Mesenchymal stem cell (in vitro differentiated cells and primary cell): ENCODE results near the gene LEUTX.

Experiments
- DNase-seq: peaks from one replicate; pipeline ENCODE4 v3.0.0-alpha.2; 2013
- H2AFZ ChIP-seq: one replicate; pipeline ENCODE4 v1.6.1; 2013; ENCODE audit warnings: low read depth, mild to moderate bottlenecking, control low read depth, inconsistent platforms, low read length, moderate library complexity
- H2AK5ac ChIP-seq: 2 replicates; pipeline ENCODE4 v1.6.1; 2013; ENCODE audit warnings: low read length, moderate library complexity, mild to moderate bottlenecking, inconsistent platforms; ENCODE audit not compliant: severe bottlenecking
- H2BK120ac ChIP-seq: one replicate; pipeline ENCODE4 v1.6.1; 2013; ENCODE audit warnings: low read depth, mild to moderate bottlenecking, inconsistent platforms, low read length, moderate library complexity
- H2BK12ac ChIP-seq, 2 experiments: one replicate each; pipeline ENCODE4 v1.6.1; 2013; ENCODE audit warnings: inconsistent platforms in 2 of 2, low read length in 2 of 2, mild to moderate bottlenecking in 2 of 2, moderate library complexity in 2 of 2, control low read depth in 1 of 2
- H2BK15ac ChIP-seq: one replicate; pipeline ENCODE4 v1.6.1; 2013; ENCODE audit warnings: mild to moderate bottlenecking, low read depth, inconsistent platforms; ENCODE audit not compliant: poor library complexity, severe bottlenecking
- H2BK5ac ChIP-seq: 2 replicates; pipeline ENCODE4 v1.6.1; 2013; ENCODE audit warnings: low read depth, mild to moderate bottlenecking, low read length, control low read depth, inconsistent platforms; ENCODE audit not compliant: poor library complexity, severe bottlenecking
- H3K14ac ChIP-seq, 2 experiments: one replicate each; pipeline ENCODE4 v1.6.1; 2013; ENCODE audit warnings: inconsistent platforms in 2 of 2, low read length in 2 of 2, control low read depth in 1 of 2, mild to moderate bottlenecking in 1 of 2, moderate library complexity in 1 of 2
- H3K18ac ChIP-seq, 2 experiments: one replicate each; pipeline ENCODE4 v1.6.1; 2013; ENCODE audit warnings: inconsistent platforms in 2 of 2, low read length in 2 of 2, control low read depth in 1 of 2, low read depth in 1 of 2, mild to moderate bottlenecking in 1 of 2
- H3K23ac ChIP-seq, 2 experiments: one replicate each; pipeline ENCODE4 v1.6.1; 2013; ENCODE audit warnings: inconsistent platforms in 2 of 2, low read length in 2 of 2, mild to moderate bottlenecking in 2 of 2, moderate library complexity in 2 of 2, control low read depth in 1 of 2
- H3K27ac ChIP-seq: 2 replicates; pipeline ENCODE4 v1.5.1; 2013; ENCODE audit warnings: mild to moderate bottlenecking, moderate library complexity, low read length, control low read depth, inconsistent platforms; ENCODE audit not compliant: poor library complexity, severe bottlenecking
- H3K27me3 ChIP-seq, 2 experiments: 2 replicates each; pipeline versions ENCODE4 v1.6.1 to v1.7.0; 2013; ENCODE audit warnings: low read length in 2 of 2, mild to moderate bottlenecking in 2 of 2, moderate library complexity in 2 of 2, control low read depth in 1 of 2, inconsistent platforms in 1 of 2; ENCODE audit not compliant: control insufficient read depth in 1 of 2, insufficient read depth in 1 of 2
- H3K36me3 ChIP-seq, 2 experiments: 2 replicates each; pipeline versions ENCODE4 v1.6.1 to v1.7.0; 2013; ENCODE audit warnings: low read length in 2 of 2, control low read depth in 1 of 2, inconsistent platforms in 1 of 2, low read depth in 1 of 2, mild to moderate bottlenecking in 1 of 2; ENCODE audit not compliant: insufficient read depth in 2 of 2, control insufficient read depth in 1 of 2
- H3K4ac ChIP-seq, 2 experiments: one replicate each; pipeline ENCODE4 v1.6.1; 2013; ENCODE audit warnings: inconsistent platforms in 2 of 2, low read length in 2 of 2, mild to moderate bottlenecking in 2 of 2, moderate library complexity in 2 of 2, control low read depth in 1 of 2, low read depth in 1 of 2
- H3K4me1 ChIP-seq: 2 replicates; pipeline ENCODE4 v1.6.1; 2013; ENCODE audit warnings: low read depth, low read length, control low read depth; ENCODE audit not compliant: control insufficient read depth, insufficient read depth
- H3K4me2 ChIP-seq: 2 replicates; pipeline ENCODE4 v1.6.1; 2013; ENCODE audit warnings: low read length, mild to moderate bottlenecking, inconsistent platforms; ENCODE audit not compliant: poor library complexity, severe bottlenecking
- H3K4me3 ChIP-seq, 2 experiments: 2 replicates each; pipeline versions ENCODE4 v1.5.1 to v1.7.0; 2013; ENCODE audit warnings: low read length in 2 of 2, mild to moderate bottlenecking in 2 of 2, control low read depth in 1 of 2, low read depth in 1 of 2; ENCODE audit not compliant: insufficient read depth in 1 of 2
- H3K79me1 ChIP-seq: replicated peaks from 2 replicates; pipeline ENCODE4 v1.6.1; 2013; ENCODE audit warnings: mild to moderate bottlenecking, control low read depth, low read length, inconsistent platforms; ENCODE audit not compliant: poor library complexity, severe bottlenecking
- H3K9ac ChIP-seq: 2 replicates; pipeline ENCODE4 v1.7.0; 2013; ENCODE audit warnings: mild to moderate bottlenecking, low read length, moderate library complexity
- H3K9me3 ChIP-seq: 2 replicates; pipeline ENCODE4 v1.7.0; 2013; ENCODE audit warnings: mild to moderate bottlenecking, low read length; ENCODE audit not compliant: control insufficient read depth
- H4K8ac ChIP-seq: one replicate; pipeline ENCODE4 v1.6.1; 2013; ENCODE audit warnings: inconsistent platforms, mild to moderate bottlenecking, low read length, moderate library complexity
- H4K91ac ChIP-seq: one replicate; pipeline ENCODE4 v1.6.1; 2013; ENCODE audit warnings: mild to moderate bottlenecking, low read length, inconsistent platforms
- WGBS: methylation state at CpG from one replicate; pipeline ENCODE4 v1.1.7; 2013; ENCODE audit warnings: mixed read lengths; 5-methylcytosine and 5-hydroxymethylcytosine counted together

The LEUTX gene

GRCh38 chr19:39809368-39809767 lies 30.7 kb downstream of the LEUTX start:
- Histone ChIP-seq H3K9ac (no peak overlapping the region), H3K4ac (no peak overlapping the region), H3K4me3 (no peak overlapping the region), H2AFZ (no peak overlapping the region), H2BK15ac (no peak overlapping the region), H3K27ac (no peak overlapping the region), H4K91ac (no peak overlapping the region), H2BK12ac (no peak overlapping the region), H3K4me1 (no peaks in the 10 kb centered on the region), H3K9me3 (peaks cover 6% of the 10 kb centered on the region), H2BK120ac (no peak overlapping the region), H3K14ac (no peak overlapping the region), H4K8ac (no peak overlapping the region), H3K18ac (no peak overlapping the region), H3K79me1 (no peaks in the 10 kb centered on the region), H3K36me3 (no peaks in the 10 kb centered on the region), H3K27me3 (peaks cover 0 to under 1% of the 10 kb centered on the region in 2 experiments), H3K4me2 (no peak overlapping the region), H3K23ac (no peak overlapping the region), H2AK5ac (no peak overlapping the region), H2BK5ac (no peak overlapping the region)
- WGBS, result 93% methylated on average over 4 of the region's 4 CpGs
- no peak for DNase-seq

GRCh38 chr19:39810424-39810823 lies 31.8 kb downstream of the LEUTX start:
- Histone ChIP-seq H3K79me1 (no peaks in the 10 kb centered on the region), H2BK12ac (no peak overlapping the region), H3K36me3 (no peaks in the 10 kb centered on the region), H2BK15ac (no peak overlapping the region), H3K18ac (no peak overlapping the region), H3K4ac (no peak overlapping the region), H3K4me2 (no peak overlapping the region), H3K14ac (no peak overlapping the region), H3K9me3 (peaks cover 6% of the 10 kb centered on the region), H4K8ac (no peak overlapping the region), H3K27me3 (no peaks in the 10 kb centered on the region), H3K9ac (no peak overlapping the region), H2BK120ac (no peak overlapping the region), H2AFZ (no peak overlapping the region), H4K91ac (no peak overlapping the region), H3K23ac (no peak overlapping the region), H2AK5ac (no peak overlapping the region), H3K4me3 (no peak overlapping the region), H3K27ac (no peak overlapping the region), H3K4me1 (no peaks in the 10 kb centered on the region), H2BK5ac (no peak overlapping the region)
- WGBS, result 91% methylated on average over 4 of the region's 4 CpGs
- DNase-seq, result no peak

GRCh38 chr19:39811064-39811463 lies 32.4 kb downstream of the LEUTX start:
- H3K27ac ChIP-seq, result no peak overlapping the region
- H3K4me2 ChIP-seq, result no peak overlapping the region
- H4K91ac ChIP-seq, result no peak overlapping the region
- no peak overlapping the region for H2BK15ac ChIP-seq
- WGBS, result 70% methylated on average over 3 of the region's 4 CpGs
- no peak overlapping the region for H2BK12ac ChIP-seq
- no peak overlapping the region for H3K23ac ChIP-seq
- no peak overlapping the region for H3K14ac ChIP-seq
- no peak for DNase-seq
- H3K36me3 ChIP-seq, result no peaks in the 10 kb centered on the region
- H3K9ac ChIP-seq, result no peak overlapping the region
- no peak overlapping the region for H2BK120ac ChIP-seq
- peaks cover 6% of the 10 kb centered on the region for H3K9me3 ChIP-seq
- no peak overlapping the region for H2AK5ac ChIP-seq
- H2AFZ ChIP-seq, result no peak overlapping the region
- H3K4me1 ChIP-seq, result no peaks in the 10 kb centered on the region
- no peak overlapping the region for H3K4ac ChIP-seq
- H2BK5ac ChIP-seq, result no peak overlapping the region
- H4K8ac ChIP-seq, result no peak overlapping the region
- no peaks in the 10 kb centered on the region for H3K27me3 ChIP-seq
- H3K18ac ChIP-seq, result no peak overlapping the region
- H3K79me1 ChIP-seq, result no peaks in the 10 kb centered on the region
- no peak overlapping the region for H3K4me3 ChIP-seq

- Histone ChIP-seq H3K4ac (no peak overlapping the region), H3K4me1 (peaks cover 3% of the 10 kb centered on the region), H2BK12ac (no peak overlapping the region), H2BK15ac (no peak overlapping the region), H3K36me3 (peaks cover 0 to 5% of the 10 kb centered on the region in 2 experiments), H3K27me3 (no peaks in the 10 kb centered on the region), H2BK5ac (no peak overlapping the region), H2BK120ac (no peak overlapping the region), H2AFZ (no peak overlapping the region), H3K4me3 (no peak overlapping the region), H2AK5ac (no peak overlapping the region), H4K8ac (no peak overlapping the region), H3K9me3 (peaks cover 6% of the 10 kb centered on the region), H3K27ac (no peak overlapping the region), H3K4me2 (no peak overlapping the region), H3K9ac (no peak overlapping the region), H3K79me1 (peaks cover 3% of the 10 kb centered on the region), H3K23ac (no peak overlapping the region), H3K14ac (no peak overlapping the region), H3K18ac (no peak overlapping the region), H4K91ac (no peak overlapping the region)
- WGBS, result 83% methylated on average over 9 of the region's 9 CpGs
- DNase-seq, result no peak
These were observed 34.8 kb downstream of the LEUTX start for GRCh38 chr19:39813264-39813993.
